OCI-LY3 (cell line): Measurements from ENCODE around the gene EAPP.

Experiments
- H2AFZ ChIP-seq: fragments of 200-600, 300-600 bp; shearing (Covaris generic); 2 replicates; pipeline ENCODE4 v1.6.0; 2014; ENCODE audit warnings: antibody characterized with exemption, low read depth, low read length
- H3K27ac ChIP-seq: fragments of 200-600, 300-600 bp; sonication (generic); 2 replicates; pipeline ENCODE4 v1.5.1; 2014; ENCODE audit warnings: mild to moderate bottlenecking, low read length, moderate library complexity, mixed read lengths
- H3K27me3 ChIP-seq: fragments of 200-600, 300-600 bp; sonication (generic); 2 replicates; pipeline ENCODE4 v1.6.1; 2014; ENCODE audit warnings: low read depth, low read length, mixed read lengths
- H3K36me3 ChIP-seq: fragments of 200-600, 300-600 bp; sonication (generic); replicated peaks from 2 replicates; pipeline ENCODE3; 2014; ENCODE audit warnings: low read depth, low read length, mixed read lengths
- H3K4me1 ChIP-seq: fragments of 300-600, 200-600 bp; sonication (generic); 2 replicates; pipeline ENCODE4 v1.6.1; 2014; ENCODE audit warnings: low read length, mixed read lengths
- H3K4me2 ChIP-seq: fragments of 200-600, 300-600 bp; sonication (generic); 2 replicates; pipeline ENCODE4 v1.6.1; 2014; ENCODE audit warnings: low read length, mixed read lengths
- H3K4me3 ChIP-seq: fragments of 300-600, 200-600 bp; sonication (generic); 2 replicates; pipeline ENCODE4 v1.5.1; 2014; ENCODE audit warnings: antibody characterized with exemption, mild to moderate bottlenecking, low read length, moderate library complexity
- H3K79me2 ChIP-seq: fragments of 300-600, 200-600 bp; shearing (Covaris generic); 2 replicates; pipeline ENCODE4 v1.6.1; 2014; ENCODE audit warnings: mild to moderate bottlenecking, low read length, mixed read lengths
- H3K9ac ChIP-seq: fragments of 300-600, 200-600 bp; shearing (Covaris generic); 2 replicates; pipeline ENCODE4 v1.6.0; 2014; ENCODE audit warnings: mild to moderate bottlenecking, low read length, moderate library complexity
- H3K9me3 ChIP-seq: fragments of 200-600, 300-600 bp; shearing (Covaris generic); 2 replicates; pipeline ENCODE4 v1.6.1; 2014; ENCODE audit warnings: low read length, mixed read lengths; ENCODE audit not compliant: insufficient read depth
- H4K20me1 ChIP-seq: fragments of 200-600, 300-600 bp; sonication (generic); 2 replicates; pipeline ENCODE4 v1.6.1; 2016; ENCODE audit warnings: low read length, mixed read lengths; ENCODE audit not compliant: insufficient read depth
- EZH2phosphoT487 ChIP-seq: fragments of 200-600 bp; shearing (Covaris generic); IDR thresholded peaks from 2 replicates; pipeline ENCODE4 v1.6.1; 2018; ENCODE audit warnings: antibody characterized with exemption, mixed run types, low read depth
- TF ChIP-seq, protein P1 (sequence below): fragments of 200-600, 300-600 bp; sonication (generic); IDR thresholded peaks from 2 replicates; pipeline ENCODE4 v1.5.1; 2014; ENCODE audit warnings: antibody characterized with exemption, low read length, low read depth

EAPP gene

DNA sequence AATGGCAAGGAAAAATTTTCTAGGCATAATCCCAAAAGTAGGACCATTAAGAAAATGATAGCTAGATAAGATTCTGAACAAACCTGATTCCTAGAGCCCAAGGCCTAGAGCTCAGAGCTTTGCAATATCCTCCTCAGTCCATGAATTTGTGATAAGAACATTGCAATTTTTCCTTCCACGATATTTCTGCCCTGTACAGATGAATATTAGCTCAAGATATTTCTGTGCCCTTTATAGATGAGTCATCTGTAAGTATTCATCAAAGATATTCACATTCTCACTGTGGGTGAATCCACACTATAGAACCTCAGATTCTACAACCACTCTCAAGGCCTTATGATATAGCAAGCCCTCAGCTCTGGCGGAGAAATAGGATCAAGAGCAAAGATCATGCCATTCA lies 37.5 kb downstream of the EAPP start:
- TF ChIP-seq, protein P1, sequence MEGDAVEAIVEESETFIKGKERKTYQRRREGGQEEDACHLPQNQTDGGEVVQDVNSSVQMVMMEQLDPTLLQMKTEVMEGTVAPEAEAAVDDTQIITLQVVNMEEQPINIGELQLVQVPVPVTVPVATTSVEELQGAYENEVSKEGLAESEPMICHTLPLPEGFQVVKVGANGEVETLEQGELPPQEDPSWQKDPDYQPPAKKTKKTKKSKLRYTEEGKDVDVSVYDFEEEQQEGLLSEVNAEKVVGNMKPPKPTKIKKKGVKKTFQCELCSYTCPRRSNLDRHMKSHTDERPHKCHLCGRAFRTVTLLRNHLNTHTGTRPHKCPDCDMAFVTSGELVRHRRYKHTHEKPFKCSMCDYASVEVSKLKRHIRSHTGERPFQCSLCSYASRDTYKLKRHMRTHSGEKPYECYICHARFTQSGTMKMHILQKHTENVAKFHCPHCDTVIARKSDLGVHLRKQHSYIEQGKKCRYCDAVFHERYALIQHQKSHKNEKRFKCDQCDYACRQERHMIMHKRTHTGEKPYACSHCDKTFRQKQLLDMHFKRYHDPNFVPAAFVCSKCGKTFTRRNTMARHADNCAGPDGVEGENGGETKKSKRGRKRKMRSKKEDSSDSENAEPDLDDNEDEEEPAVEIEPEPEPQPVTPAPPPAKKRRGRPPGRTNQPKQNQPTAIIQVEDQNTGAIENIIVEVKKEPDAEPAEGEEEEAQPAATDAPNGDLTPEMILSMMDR, result no peak
- no peak for TF ChIP-seq EZH2phosphoT487
- H3K36me3 ChIP-seq, result no peaks in the 10 kb centered on the region
- H3K9ac ChIP-seq, result no peak overlapping the region
- no peak overlapping the region for H3K27ac ChIP-seq
- H3K4me2 ChIP-seq, result no peak overlapping the region
- H3K9me3 ChIP-seq, result no peaks in the 10 kb centered on the region
- no peak overlapping the region for H2AFZ ChIP-seq
- H3K4me3 ChIP-seq, result no peak overlapping the region
- no peaks in the 10 kb centered on the region for H3K4me1 ChIP-seq
- 0 out of 2 replicates have a peak, but pooled peaks cover 3% of the 10 kb centered on the region for H3K27me3 ChIP-seq
- no peaks in the 10 kb centered on the region for H3K79me2 ChIP-seq
- no peaks in the 10 kb centered on the region for H4K20me1 ChIP-seq

DNA sequence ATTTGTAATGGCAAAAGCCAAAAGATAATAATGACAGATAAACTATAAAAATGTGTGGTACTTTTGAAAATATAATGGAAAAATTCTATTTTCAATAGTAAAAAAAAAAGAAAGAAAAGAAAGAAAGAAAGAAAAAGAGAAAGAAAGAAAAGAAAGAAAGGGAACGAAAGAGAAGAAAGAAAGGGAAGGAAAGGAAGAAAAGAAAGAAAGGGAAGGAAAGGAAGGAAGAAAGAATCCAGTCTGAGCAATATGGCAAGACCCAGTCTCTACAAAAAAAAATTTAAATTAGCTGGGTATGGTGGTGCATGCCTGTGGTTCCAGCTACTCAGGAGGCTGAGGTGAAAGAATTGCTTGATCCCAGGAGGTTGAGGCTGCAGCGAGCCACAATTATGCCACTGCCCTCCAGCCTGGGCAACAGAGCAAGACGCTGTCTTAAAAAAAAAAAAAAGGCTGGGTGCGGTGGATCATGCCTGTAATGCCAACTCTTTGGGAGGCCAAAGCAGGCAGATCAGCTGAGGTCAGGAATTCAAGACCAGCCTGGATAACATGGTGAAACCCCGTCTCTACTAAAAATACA lies 38.4 kb downstream of the EAPP start:
- Histone ChIP-seq H3K9ac (no peak overlapping the region), H3K27me3 (0 out of 2 replicates have a peak, but pooled peaks cover 8% of the 10 kb centered on the region), H4K20me1 (no peaks in the 10 kb centered on the region), H2AFZ (no peak overlapping the region), H3K27ac (no peak overlapping the region), H3K36me3 (no peaks in the 10 kb centered on the region), H3K4me1 (no peaks in the 10 kb centered on the region), H3K4me2 (no peak overlapping the region), H3K79me2 (no peaks in the 10 kb centered on the region), H3K9me3 (no peaks in the 10 kb centered on the region), H3K4me3 (no peak overlapping the region)
- TF ChIP-seq, protein P1, result no peak
- no peak for TF ChIP-seq EZH2phosphoT487

DNA sequence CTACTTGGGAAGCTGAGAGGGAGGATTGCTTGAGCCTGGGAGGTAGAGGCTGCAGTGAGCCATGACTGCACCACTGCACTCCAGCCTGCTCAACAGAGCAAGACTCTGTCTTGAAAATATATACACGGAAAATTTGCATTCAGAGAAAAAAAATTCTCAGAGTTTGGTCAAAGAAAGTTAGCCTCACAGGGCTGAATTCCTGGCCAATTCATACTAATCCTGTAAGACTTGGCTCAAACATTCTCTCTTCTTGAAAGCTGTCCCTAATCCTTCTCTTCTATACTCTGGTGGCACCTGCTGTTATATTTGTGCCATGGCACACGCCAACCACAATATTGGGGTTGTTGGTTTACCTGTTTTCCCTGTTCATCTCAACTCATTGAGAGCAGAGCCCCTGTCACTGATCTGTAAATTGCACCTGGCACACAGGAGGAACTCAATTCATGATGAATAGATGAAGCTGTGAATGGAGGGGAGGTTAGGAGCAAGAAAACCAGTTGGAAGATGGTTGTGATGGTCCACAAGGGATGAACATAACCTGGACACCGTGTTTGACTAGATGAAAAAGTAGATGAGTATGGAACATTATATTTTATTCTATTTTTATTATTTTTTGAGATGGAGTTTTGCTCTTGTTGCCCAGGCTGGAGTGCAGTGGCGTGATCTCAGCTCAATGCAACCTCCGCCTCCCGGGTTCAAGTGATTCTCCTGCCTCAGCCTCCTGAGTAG lies 40.7 kb downstream of the EAPP start:
- Histone ChIP-seq H3K9ac (no peak overlapping the region), H3K4me1 (no peaks in the 10 kb centered on the region), H3K9me3 (no peaks in the 10 kb centered on the region), H3K4me3 (no peak overlapping the region), H4K20me1 (no peaks in the 10 kb centered on the region), H2AFZ (no peak overlapping the region), H3K27ac (no peak overlapping the region), H3K79me2 (no peaks in the 10 kb centered on the region), H3K27me3 (0 out of 2 replicates have a peak, but pooled peaks cover 8% of the 10 kb centered on the region), H3K4me2 (no peak overlapping the region), H3K36me3 (no peaks in the 10 kb centered on the region)
- TF ChIP-seq, protein P1, result peak; percentile 50
- TF ChIP-seq EZH2phosphoT487, result no peak

DNA sequence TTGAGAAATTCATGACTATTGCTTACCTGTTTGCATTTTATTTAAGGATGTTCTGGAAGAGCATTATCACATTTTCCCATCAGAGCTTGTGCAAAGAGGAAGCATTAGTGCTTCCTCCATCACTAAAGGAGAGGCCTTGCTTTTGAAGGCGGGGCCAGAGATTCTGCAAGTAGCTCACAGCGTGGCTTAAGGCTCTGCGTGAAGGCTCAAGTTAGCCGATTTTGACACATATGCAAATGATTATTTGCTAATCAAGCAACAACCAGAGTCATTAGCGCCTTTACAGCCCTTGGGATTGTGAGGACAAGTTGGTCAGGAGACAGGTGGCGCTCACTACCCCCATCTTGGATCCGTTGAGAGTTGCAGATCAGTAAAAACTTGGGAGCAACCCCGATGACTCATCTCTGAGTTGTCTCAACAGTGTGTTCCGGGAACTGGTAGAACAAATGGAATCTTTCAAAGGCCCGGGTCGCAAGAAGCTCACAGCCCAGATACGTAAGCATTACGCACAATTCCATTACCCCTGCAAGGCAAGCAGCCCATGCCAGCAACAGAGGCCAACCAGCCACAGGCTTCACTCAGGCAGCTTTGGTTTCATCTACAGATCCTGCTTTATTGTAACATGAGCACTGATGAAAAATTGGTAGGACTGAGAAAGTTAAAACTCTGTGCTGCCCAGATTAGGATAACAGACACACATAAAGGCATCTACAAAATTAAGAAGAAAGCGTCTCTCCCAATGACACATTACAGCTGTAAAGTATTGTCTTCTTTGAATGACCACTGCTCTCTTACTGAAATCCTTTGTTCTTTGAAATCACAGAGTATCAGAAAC lies 42.6 kb downstream of the EAPP start:
- TF ChIP-seq, protein P1, result no peak
- TF ChIP-seq EZH2phosphoT487, result no peak
- no peaks in the 10 kb centered on the region for H4K20me1 ChIP-seq
- no peak overlapping the region for H3K4me3 ChIP-seq
- H3K27ac ChIP-seq, result no peak overlapping the region
- no peak overlapping the region for H2AFZ ChIP-seq
- no peaks in the 10 kb centered on the region for H3K79me2 ChIP-seq
- H3K4me1 ChIP-seq, result no peaks in the 10 kb centered on the region
- H3K36me3 ChIP-seq, result no peaks in the 10 kb centered on the region
- no peaks in the 10 kb centered on the region for H3K9me3 ChIP-seq
- H3K27me3 ChIP-seq, result 0 out of 2 replicates have a peak, but pooled peaks cover 8% of the 10 kb centered on the region
- H3K4me2 ChIP-seq, result no peak overlapping the region
- H3K9ac ChIP-seq, result no peak overlapping the region
